OCI-M2 (cell line): ENCODE measurements around the gene PSMB9.

ENCODE experiments used
- DNase-seq: peaks from one replicate; lab custom pipeline; 2025; ENCODE audit not compliant: unreplicated experiment; lab: John Stamatoyannopoulos, UW

PSMB9 gene

DNA sequence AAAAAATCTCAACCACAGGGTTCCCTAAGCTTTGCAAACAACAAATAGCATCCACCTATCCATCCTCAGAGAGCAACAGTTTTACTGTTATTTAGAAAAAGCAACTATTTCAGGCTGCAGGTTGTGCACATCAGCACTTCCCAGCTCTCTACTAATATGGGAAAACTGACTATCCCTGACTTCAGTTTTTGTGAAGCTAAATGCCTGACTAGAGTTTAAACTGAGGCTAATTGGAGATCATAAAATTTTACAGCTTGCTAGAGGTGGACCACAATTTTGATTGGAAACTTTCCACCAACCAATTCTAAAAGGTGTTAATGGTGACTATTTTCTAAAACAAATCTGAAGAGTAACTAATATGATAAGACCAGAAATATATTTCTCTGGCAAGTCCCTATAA lies 50.0 kb downstream of the PSMB9 start:
- no peak for DNase-seq

DNA sequence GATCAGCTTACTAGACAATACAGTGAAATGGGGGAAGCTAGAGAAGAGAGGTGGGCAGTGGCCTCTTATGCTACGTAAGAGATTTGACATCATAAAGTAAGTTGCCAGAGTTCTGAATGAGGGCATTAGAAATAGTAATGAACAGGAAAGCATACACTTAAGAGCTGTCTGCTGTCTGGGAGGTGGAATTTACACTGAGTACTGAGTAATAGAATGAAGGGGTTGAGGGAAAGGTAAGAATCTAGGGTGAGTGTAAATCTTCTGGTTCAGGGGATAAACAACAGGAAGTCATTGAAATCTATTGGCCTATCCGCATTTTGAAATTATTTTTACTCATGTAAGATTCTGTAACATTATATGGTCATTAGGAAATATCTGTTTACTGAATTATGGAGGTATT lies 51.1 kb downstream of the PSMB9 start:
- DNase-seq = no peak

DNA sequence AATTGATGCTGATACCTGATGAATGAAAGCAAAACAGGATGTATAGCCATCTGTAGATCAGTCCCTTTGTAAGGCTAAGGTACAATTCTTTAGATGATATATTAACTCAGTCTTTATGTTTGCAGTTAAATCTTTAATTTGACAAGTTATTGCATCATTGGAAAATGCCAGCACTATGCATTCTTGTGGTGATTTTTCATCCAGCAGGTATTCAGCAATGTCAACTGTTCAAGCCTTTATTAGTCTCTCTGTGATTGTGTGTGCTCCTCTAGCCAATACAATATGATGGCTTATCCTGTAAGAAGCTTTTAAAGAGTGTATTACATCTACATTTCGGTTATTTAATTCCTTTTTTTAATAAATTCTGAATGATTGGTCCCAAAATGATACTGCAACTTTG lies 52.5 kb downstream of the PSMB9 start:
- no peak for DNase-seq

DNA sequence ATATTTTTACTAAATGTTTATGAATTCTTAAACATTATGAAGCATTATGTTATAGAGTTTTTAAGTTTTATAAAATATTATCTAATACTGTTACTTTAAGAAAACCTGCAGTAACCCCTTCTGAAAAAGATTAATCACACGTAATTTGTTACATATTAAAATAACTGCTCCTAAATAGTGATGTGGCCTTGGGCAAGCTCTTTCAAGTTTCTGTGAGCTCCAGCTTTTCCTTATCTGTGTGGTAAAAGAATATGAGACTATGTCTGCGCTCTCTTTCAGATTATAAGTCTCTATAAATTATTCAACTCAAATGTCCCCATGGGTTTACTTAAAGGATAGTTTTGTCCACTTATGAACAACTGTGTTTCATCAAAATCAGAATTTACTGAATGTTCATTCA lies 54.9 kb downstream of the PSMB9 start:
- DNase-seq = no peak
